NT2/D1 (cell line): ENCODE results near the gene IYD.

Experiments used
- YY1 ChIP-seq: IDR thresholded peaks from 2 replicates; pipeline ENCODE4 v1.6.1; 2011; ENCODE audit not compliant: insufficient read length, insufficient read depth
- ZNF274 ChIP-seq: IDR thresholded peaks from 2 replicates; pipeline ENCODE4 v1.6.1; 2011; ENCODE audit warnings: mild to moderate bottlenecking, low read depth, low read length

DNA sequence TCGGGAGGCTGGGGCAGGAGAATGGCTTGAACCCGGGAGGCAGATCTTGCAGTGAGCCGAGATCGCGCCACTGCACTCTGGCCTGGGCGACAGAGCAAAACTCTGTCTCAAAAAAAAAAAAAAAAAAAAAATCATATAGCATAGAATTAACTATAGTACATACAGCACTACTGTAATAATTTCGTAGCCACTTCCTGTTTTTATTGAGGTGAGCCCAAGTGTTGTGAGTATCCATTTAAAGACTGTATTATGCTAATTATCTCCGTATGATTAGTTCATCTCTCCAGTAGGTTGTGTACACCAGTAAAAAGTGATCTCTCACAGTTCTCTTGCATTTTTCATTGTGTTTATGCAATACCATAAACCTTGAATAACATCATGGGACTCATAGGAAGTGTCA lies 70.6 kb downstream of the IYD start:
- TF ChIP-seq ZNF274 (no peak), YY1 (no peak)
